WTC11 (cell line): ENCODE results near the gene CFAP251.

Experiments
- AR ChIP-seq: fragments of 250-450 bp; sonication (Bioruptor Pico); IDR thresholded peaks from 2 replicates; pipeline ENCODE4 v1.9.0; 2021; ENCODE audit warnings: mild to moderate bottlenecking
- CBFB ChIP-seq: sonication (generic); formaldehyde crosslinking; IDR thresholded peaks from 2 replicates; pipeline ENCODE4 v1.8.1; 2022; ENCODE audit warnings: mild to moderate bottlenecking, low read depth, missing genetic modification reagents
- IRF2 ChIP-seq: sonication (generic); formaldehyde crosslinking; IDR thresholded peaks from 2 replicates; pipeline ENCODE4 v1.8.0; 2022; ENCODE audit warnings: low read depth, missing genetic modification reagents, borderline replicate concordance
- RELA ChIP-seq: sonication (generic); formaldehyde crosslinking; IDR thresholded peaks from 2 replicates; pipeline ENCODE4 v1.8.1; 2022; ENCODE audit warnings: missing genetic modification reagents, mild to moderate bottlenecking, borderline replicate concordance
- TP53 ChIP-seq: sonication (generic); formaldehyde crosslinking; IDR thresholded peaks from 2 replicates; pipeline ENCODE4 v1.8.1; 2023; ENCODE audit warnings: mild to moderate bottlenecking, missing genetic modification reagents
- USF2 ChIP-seq: sonication (generic); formaldehyde crosslinking; IDR thresholded peaks from 2 replicates; pipeline ENCODE4 v1.8.1; 2023; ENCODE audit warnings: mild to moderate bottlenecking, missing genetic modification reagents, moderate library complexity
- ZBTB21 ChIP-seq: sonication (generic); formaldehyde crosslinking; IDR thresholded peaks from 2 replicates; pipeline ENCODE4 v1.8.1; 2023; ENCODE audit warnings: mild to moderate bottlenecking, missing genetic modification reagents, borderline replicate concordance
- ZNF121 ChIP-seq: sonication (generic); formaldehyde crosslinking; IDR thresholded peaks from 2 replicates; pipeline ENCODE4 v1.8.0; 2023; ENCODE audit warnings: missing genetic modification reagents
- TF ChIP-seq, protein P1 (sequence below): fragments of 200-600 bp; IDR thresholded peaks from 2 replicates; pipeline ENCODE4 v1.8.0; 2022; ENCODE audit warnings: antibody characterized with exemption

GRCh38 chr12:121974026-121974985, 55.9 kb downstream of the CFAP251 start:
- TF ChIP-seq CBFB (CRISPR knock-in tag) (no peak), ZBTB21 (no peak), IRF2 (CRISPR knock-in tag) (no peak), ZNF121 (CRISPR knock-in tag) (no peak), RELA (CRISPR knock-in tag) (no peak), TP53 (CRISPR knock-in tag) (no peak), USF2 (CRISPR knock-in tag) (no peak), AR (CRISPR knock-in tag) (no peak)
- TF ChIP-seq, protein P1, sequence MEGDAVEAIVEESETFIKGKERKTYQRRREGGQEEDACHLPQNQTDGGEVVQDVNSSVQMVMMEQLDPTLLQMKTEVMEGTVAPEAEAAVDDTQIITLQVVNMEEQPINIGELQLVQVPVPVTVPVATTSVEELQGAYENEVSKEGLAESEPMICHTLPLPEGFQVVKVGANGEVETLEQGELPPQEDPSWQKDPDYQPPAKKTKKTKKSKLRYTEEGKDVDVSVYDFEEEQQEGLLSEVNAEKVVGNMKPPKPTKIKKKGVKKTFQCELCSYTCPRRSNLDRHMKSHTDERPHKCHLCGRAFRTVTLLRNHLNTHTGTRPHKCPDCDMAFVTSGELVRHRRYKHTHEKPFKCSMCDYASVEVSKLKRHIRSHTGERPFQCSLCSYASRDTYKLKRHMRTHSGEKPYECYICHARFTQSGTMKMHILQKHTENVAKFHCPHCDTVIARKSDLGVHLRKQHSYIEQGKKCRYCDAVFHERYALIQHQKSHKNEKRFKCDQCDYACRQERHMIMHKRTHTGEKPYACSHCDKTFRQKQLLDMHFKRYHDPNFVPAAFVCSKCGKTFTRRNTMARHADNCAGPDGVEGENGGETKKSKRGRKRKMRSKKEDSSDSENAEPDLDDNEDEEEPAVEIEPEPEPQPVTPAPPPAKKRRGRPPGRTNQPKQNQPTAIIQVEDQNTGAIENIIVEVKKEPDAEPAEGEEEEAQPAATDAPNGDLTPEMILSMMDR: no peak
